H1 (cell line): ENCODE data around the gene SFT2D1.

Experiments used
- BACH1 ChIP-seq: IDR thresholded peaks from 2 replicates; pipeline ENCODE4 v1.6.1; 2012; ENCODE audit warnings: low read length, improper control_type of control experiment
- BRCA1 ChIP-seq: IDR thresholded peaks from 2 replicates; pipeline ENCODE4 v1.6.1; 2012; ENCODE audit warnings: low read depth, low read length, improper control_type of control experiment
- EGR1 ChIP-seq: IDR thresholded peaks from 2 replicates; pipeline ENCODE4 v1.6.1; 2011; ENCODE audit warnings: low read depth, low read length, borderline replicate concordance
- HDAC2 ChIP-seq, 2 experiments: fragments of 300-600 bp in 1 of 2; sonication (generic) in 1 of 2; IDR thresholded peaks; 2 replicates each; pipeline ENCODE4 v1.6.1; 2011 to 2012; ENCODE audit warnings: low read depth in 2 of 2, low read length in 2 of 2, mild to moderate bottlenecking in 2 of 2, moderate library complexity in 2 of 2, borderline replicate concordance in 1 of 2, inconsistent platforms in 1 of 2
- TAF7 ChIP-seq: optimal IDR thresholded peaks from 2 replicates; pipeline ENCODE3; 2011; ENCODE audit warnings: low read depth, mild to moderate bottlenecking, inconsistent platforms, low read length, moderate library complexity, borderline replicate concordance

DNA sequence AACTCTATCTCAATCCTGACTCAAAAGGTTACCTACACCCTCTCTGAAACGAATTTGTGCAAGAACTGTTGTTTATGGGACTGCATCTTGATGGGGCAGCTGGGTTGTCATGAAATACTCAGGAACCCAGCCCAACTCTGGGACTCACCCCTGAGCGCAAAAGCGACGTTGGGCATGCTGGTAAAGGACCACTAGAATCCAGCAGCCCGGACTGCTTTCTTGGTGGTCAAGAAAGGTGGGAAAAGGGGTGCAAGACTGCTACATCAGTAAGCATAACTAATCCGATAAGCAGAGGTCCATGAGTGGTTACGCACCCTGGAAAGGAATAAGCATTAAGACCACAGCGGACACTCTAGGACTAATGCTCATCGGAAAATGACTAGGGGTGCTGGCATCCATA lies 27.9 kb downstream of the SFT2D1 start:
- TF ChIP-seq EGR1, result no peak
- no peak for TF ChIP-seq BRCA1
- no peak for TF ChIP-seq TAF7
- no peak for TF ChIP-seq HDAC2 (IDR thresholded peaks at IDR 0.05; ENCODE audit: borderline replicate concordance in 1 of 2, low read depth in 2 of 2, low read length in 2 of 2)
- no peak for TF ChIP-seq BACH1
